ENCODE data around the gene C17orf50.
A peak's percentile ranks its signal among the peaks of the same experiment; 100 is the strongest.

The C17orf50 gene

DNA sequence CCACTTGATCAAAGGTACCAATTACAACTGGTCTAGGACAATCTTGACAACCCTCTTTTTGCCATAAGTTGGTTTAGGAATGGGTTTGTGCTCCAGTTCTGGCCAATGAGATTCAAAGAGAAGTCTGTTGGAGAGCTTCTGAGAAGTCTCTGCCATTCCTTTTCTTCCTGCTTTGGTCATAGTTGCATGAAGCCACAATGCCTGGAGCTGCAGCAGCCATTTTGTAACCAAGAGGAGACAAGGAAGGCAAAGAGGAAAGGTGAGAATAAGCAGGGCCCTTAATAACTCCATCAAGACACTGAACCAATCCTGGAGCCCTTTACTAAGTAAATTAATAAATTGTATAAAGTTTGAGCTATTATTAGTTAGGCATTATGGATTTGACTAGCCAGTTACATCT is 3.4 kb upstream of the C17orf50 start:
- no peak for TF ChIP-seq TAF1 (IDR thresholded peaks at IDR 0.05; ENCODE audit: borderline replicate concordance, insufficient read depth, low read length)
- no peak for TF ChIP-seq SIN3A (IDR thresholded peaks at IDR 0.05; ENCODE audit: borderline replicate concordance, insufficient read depth, low read length)
- TF ChIP-seq, protein P1, sequence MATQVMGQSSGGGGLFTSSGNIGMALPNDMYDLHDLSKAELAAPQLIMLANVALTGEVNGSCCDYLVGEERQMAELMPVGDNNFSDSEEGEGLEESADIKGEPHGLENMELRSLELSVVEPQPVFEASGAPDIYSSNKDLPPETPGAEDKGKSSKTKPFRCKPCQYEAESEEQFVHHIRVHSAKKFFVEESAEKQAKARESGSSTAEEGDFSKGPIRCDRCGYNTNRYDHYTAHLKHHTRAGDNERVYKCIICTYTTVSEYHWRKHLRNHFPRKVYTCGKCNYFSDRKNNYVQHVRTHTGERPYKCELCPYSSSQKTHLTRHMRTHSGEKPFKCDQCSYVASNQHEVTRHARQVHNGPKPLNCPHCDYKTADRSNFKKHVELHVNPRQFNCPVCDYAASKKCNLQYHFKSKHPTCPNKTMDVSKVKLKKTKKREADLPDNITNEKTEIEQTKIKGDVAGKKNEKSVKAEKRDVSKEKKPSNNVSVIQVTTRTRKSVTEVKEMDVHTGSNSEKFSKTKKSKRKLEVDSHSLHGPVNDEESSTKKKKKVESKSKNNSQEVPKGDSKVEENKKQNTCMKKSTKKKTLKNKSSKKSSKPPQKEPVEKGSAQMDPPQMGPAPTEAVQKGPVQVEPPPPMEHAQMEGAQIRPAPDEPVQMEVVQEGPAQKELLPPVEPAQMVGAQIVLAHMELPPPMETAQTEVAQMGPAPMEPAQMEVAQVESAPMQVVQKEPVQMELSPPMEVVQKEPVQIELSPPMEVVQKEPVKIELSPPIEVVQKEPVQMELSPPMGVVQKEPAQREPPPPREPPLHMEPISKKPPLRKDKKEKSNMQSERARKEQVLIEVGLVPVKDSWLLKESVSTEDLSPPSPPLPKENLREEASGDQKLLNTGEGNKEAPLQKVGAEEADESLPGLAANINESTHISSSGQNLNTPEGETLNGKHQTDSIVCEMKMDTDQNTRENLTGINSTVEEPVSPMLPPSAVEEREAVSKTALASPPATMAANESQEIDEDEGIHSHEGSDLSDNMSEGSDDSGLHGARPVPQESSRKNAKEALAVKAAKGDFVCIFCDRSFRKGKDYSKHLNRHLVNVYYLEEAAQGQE (IDR thresholded peaks at IDR 0.05; ENCODE audit: insufficient read depth in 1 of 2, low read depth in 2 of 2, low read length in 2 of 2), result no peak

DNA sequence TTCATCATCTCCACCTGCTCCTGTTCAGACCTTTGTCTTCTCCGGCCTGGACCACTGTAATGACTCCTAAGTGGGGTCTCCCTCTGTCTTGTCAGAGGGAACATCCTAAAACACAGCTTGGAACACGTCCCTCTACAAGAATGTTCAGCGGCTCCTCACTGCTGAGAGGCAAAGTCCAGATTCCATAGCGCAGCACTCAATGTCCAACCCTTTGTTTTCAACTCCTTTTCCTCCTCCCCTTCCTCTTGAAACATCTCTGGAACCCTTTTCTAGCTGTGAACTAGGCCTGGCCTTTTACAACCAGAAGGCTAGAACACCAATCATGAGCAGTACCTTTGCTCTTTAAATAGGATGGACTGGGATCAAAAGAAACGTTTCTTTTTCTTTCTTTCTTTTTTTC is 914 bp downstream of the C17orf50 start:
- TF ChIP-seq SIN3A (IDR thresholded peaks at IDR 0.05; ENCODE audit: borderline replicate concordance, insufficient read depth, low read length) (no peak), TAF1 (IDR thresholded peaks at IDR 0.05; ENCODE audit: borderline replicate concordance, insufficient read depth, low read length) (no peak), POLR2AphosphoS5 (IDR thresholded peaks at IDR 0.05; ENCODE audit: low read depth, low read length) (no peak), FOXP2 (optimal IDR thresholded peaks at IDR 0.05; ENCODE audit: borderline replicate concordance, extremely low read depth, extremely low read length, insufficient read depth) (no peak)
- TF ChIP-seq, protein P1 (IDR thresholded peaks at IDR 0.05; ENCODE audit: insufficient read depth in 1 of 2, low read depth in 2 of 2, low read length in 2 of 2), result no peak

DNA sequence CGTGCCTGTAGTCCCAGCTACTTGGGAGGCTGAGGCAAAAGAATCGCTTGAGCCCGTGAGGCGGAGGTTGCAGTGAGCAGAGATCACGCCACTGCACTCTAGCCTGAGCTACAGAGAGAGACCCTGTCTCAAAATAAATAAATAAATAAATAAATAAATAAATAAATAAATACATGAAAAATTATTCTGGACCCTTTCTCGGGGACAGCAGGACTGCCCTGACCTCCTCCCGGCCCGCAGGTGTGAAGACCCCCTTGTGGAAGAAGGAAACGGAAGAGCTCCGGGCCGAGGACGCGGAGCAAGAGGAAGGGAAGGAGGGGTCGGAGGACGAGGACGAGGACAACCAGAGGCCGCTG is 3.1 kb downstream of the C17orf50 start:
- TF ChIP-seq POLR2AphosphoS5 (IDR thresholded peaks at IDR 0.05; ENCODE audit: low read depth, low read length), result no peak
- no peak for TF ChIP-seq FOXP2 (optimal IDR thresholded peaks at IDR 0.05; ENCODE audit: borderline replicate concordance, extremely low read depth, extremely low read length, insufficient read depth)
- 0 out of 2 replicates have a peak, but pooled peaks have one; percentile 6 for TF ChIP-seq SIN3A (IDR thresholded peaks at IDR 0.05; ENCODE audit: borderline replicate concordance, insufficient read depth, low read length)
- TF ChIP-seq, protein P1 (IDR thresholded peaks at IDR 0.05; ENCODE audit: insufficient read depth in 1 of 2, low read depth in 2 of 2, low read length in 2 of 2), result no peak
- no peak for TF ChIP-seq TAF1 (IDR thresholded peaks at IDR 0.05; ENCODE audit: borderline replicate concordance, insufficient read depth, low read length)

DNA sequence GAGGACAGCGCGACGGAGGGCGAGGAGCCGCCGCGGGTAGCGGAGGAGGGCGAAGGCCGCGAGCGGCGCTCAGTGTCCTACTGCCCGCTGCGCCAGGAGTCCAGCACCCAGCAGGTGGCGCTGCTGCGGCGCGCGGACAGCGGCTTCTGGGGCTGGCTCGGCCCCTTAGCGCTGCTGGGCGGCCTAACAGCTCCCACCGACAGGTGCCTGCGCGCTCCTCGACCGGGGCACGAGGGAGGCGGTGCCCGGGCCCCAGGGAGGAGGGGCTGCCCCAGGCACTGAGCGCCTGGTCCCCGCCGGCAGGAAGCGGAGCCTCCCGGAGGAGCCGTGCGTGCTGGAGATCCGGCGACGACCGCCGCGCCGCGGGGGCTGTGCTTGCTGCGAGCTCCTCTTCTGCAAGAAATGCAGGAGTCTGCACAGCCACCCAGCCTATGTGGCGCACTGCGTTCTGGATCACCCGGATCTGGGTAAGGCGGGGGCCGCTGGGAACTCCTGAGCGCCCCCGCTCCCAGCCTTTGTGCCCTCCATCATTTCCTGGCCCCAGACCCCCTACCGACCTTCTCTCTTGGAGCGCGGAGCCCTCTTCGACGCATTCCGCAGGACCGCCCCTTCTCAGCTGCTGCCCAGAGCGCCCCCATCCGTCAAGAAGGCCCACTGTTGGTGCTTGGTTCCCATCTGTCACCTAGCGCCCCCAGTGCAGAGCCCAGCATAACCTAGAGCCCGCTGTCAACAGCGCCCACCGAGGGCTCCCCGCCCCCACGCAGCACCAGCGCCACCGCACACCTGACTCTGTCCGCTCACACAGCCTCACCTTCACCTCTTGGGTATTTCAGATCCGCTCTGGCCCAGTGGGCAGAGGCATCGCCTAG is 3.7 kb downstream of the C17orf50 start:
- TF ChIP-seq FOXP2 (optimal IDR thresholded peaks at IDR 0.05; ENCODE audit: borderline replicate concordance, extremely low read depth, extremely low read length, insufficient read depth) (peak; percentile 77), TAF1 (IDR thresholded peaks at IDR 0.05; ENCODE audit: borderline replicate concordance, insufficient read depth, low read length) (no peak), POLR2AphosphoS5 (IDR thresholded peaks at IDR 0.05; ENCODE audit: low read depth, low read length) (peak; percentile 39; the same call in 1 of the 2 replicates), SIN3A (IDR thresholded peaks at IDR 0.05; ENCODE audit: borderline replicate concordance, insufficient read depth, low read length) (0 out of 2 replicates have a peak, but pooled peaks have one; percentile 5)
- TF ChIP-seq, protein P1 (IDR thresholded peaks at IDR 0.05; ENCODE audit: insufficient read depth in 1 of 2, low read depth in 2 of 2, low read length in 2 of 2), result peak; percentile 21 to 49; a peak in 1 of 4 replicates
